Thoracic aorta (tissue), 2 donors: Measurements from ENCODE around the gene LYRM4. TPM values are rescaled to one million over a fixed set of nuclear protein-coding genes. Genes with fewer than 3 reads are reported as not detected.

Experiments used
- ATAC-seq: fragments of 150-250 bp; one replicate; pipeline ENCODE4 v1.8.0; 2017; ENCODE audit warnings: low read depth; ENCODE audit not compliant: insufficient number of reproducible peaks, low FRiP score
- DNase-seq: peaks from one replicate; pipeline ENCODE4 v3.0.0-alpha.2; 2020; ENCODE audit warnings: low spot score
- H3K27ac ChIP-seq, 2 donors: fragments of 200-600 bp; sonication (generic); 1 replicate in 1 of 2; 2 replicates in 1 of 2; pipeline ENCODE4 v1.5.1; 2016; ENCODE audit warnings: mild to moderate bottlenecking in 2 of 2, moderate library complexity in 2 of 2
- H3K27me3 ChIP-seq: fragments of 200-600 bp; sonication (generic); replicated peaks from 2 replicates; pipeline ENCODE4 v1.6.0; 2016; ENCODE audit warnings: mild to moderate bottlenecking; ENCODE audit not compliant: insufficient read depth
- H3K36me3 ChIP-seq: fragments of 200-600 bp; sonication (generic); one replicate; pipeline ENCODE4 v1.5.1; 2016
- H3K4me1 ChIP-seq, 2 donors: fragments of 200-600 bp; sonication (generic); 1 replicate in 1 of 2; 2 replicates in 1 of 2; pipeline versions ENCODE4 v1.5.1 to v1.6.0; 2016; ENCODE audit warnings: low read depth in 2 of 2, mild to moderate bottlenecking in 1 of 2; ENCODE audit not compliant: control insufficient read depth in 1 of 2
- H3K4me3 ChIP-seq: fragments of 200-600 bp; sonication (generic); 2 replicates; pipeline ENCODE4 v1.5.1; 2016; ENCODE audit warnings: mild to moderate bottlenecking
- H3K9me3 ChIP-seq: fragments of 200-600 bp; sonication (generic); 2 replicates; pipeline ENCODE4 v1.5.1; 2016
- CTCF ChIP-seq: fragments of 200-600 bp; sonication (generic); IDR thresholded peaks from one replicate; pipeline ENCODE4 v1.5.1; 2019; ENCODE audit warnings: antibody characterized with exemption
- total RNA-seq, 2 donors: library from RNA; depleted of rRNA; stranded (reverse); fragments of >200 nt; gene quantifications; one replicate each; pipeline versions ENCODE4 v1.1.0 to v1.2.3, GENCODE V29; 2016

The LYRM4 gene
- total RNA-seq, 2 donors from 2014 or later, result 6.9 to 27.2 TPM

DNA sequence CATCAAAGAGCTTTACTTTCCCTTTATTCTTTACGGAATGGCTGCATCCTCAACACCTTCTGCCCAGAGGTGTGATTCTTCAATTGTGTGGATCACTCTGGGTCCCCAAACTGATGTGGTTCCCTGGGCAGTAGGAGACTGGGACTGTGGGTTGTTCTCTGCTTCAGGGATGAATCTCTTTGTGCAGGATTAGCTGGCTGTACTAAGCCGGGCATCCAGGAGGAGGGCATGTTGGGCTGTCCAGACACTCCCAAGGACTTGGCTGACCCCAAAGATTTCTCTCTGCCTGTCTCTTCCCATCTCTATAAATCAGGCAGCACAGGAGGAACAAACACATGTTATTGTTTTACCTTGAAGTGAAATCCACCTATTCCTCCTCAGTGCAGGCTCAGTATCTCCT lies 15.8 kb upstream of the LYRM4 start:
- DNase-seq, result no peak

DNA sequence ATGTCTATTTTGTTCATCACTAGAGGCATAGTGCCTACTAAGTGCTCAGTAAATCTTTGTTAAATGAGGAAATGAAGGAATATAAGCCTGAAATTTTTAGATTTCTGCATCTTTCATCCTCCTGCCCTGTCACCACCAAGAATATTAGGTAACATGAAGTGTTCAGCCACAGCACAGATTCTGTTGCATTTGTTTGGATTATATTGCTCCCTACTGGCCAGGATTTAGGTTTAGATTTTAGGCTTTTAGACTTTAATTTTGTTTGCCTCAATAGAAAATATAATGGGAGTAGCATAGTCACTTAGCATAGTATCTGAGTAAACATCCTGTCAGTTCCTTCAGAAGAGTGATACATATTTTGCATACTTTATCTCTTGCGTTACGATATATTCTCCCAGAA lies 14.7 kb upstream of the LYRM4 start:
- no peaks in the 10 kb centered on the region for H3K27me3 ChIP-seq
- no peaks in the 10 kb centered on the region for H3K9me3 ChIP-seq
- H3K4me3 ChIP-seq, result no peak overlapping the region
- ATAC-seq (no peak), DNase-seq (no peak)
- H3K36me3 ChIP-seq, result no peaks in the 10 kb centered on the region
- H3K27ac ChIP-seq, result no peak overlapping the region
- H3K4me1 ChIP-seq, result no peaks in the 10 kb centered on the region
- TF ChIP-seq CTCF, result no peak

More for the DNA sequence above, 15.8 kb upstream of the LYRM4 start:
- no peak for TF ChIP-seq CTCF
- no peaks in the 10 kb centered on the region for H3K9me3 ChIP-seq
- H3K4me3 ChIP-seq, result no peak overlapping the region
- H3K4me1 ChIP-seq, result no peaks in the 10 kb centered on the region
- no peaks in the 10 kb centered on the region for H3K36me3 ChIP-seq
- H3K27me3 ChIP-seq, result no peaks in the 10 kb centered on the region
- no peak overlapping the region for H3K27ac ChIP-seq
- ATAC-seq, result no peak

- no peak for TF ChIP-seq CTCF
- no peak for ATAC-seq
- no peaks in the 10 kb centered on the region for H3K9me3 ChIP-seq
Observed at GRCh38 chr6:5274231-5274630, 13.5 kb upstream of the LYRM4 start.

DNA sequence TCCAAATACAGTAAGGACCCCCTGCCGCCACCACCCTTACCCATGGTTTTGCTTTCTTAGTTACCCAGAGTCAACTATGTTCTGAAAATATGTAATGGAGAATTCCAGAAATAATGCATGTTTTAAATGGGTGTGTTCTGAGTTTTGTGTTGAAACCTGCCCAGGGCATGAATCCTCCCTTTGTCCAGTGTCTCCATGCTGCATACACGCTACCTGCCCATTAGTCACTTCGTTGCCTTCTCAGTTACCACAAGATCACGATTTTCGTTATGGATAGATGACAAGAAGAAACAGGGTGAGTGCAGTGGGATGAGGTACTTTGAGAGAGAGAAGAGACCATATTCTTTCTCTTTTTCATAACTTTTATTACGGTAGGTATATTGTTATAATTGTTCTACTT lies 11.2 kb upstream of the LYRM4 start:
- Histone ChIP-seq H3K27me3 (no peaks in the 10 kb centered on the region), H3K36me3 (no peaks in the 10 kb centered on the region), H3K4me1 (no peaks in the 10 kb centered on the region), H3K4me3 (no peak overlapping the region), H3K9me3 (no peaks in the 10 kb centered on the region), H3K27ac (no peak overlapping the region)
- no peak for TF ChIP-seq CTCF
- ATAC-seq (no peak), DNase-seq (no peak)

More at GRCh38 chr6:5274231-5274630, 13.5 kb upstream of the LYRM4 start:
- H3K4me1 ChIP-seq, result no peaks in the 10 kb centered on the region
- no peak for DNase-seq
- no peak overlapping the region for H3K4me3 ChIP-seq
- no peaks in the 10 kb centered on the region for H3K27me3 ChIP-seq
- no peaks in the 10 kb centered on the region for H3K36me3 ChIP-seq
- H3K27ac ChIP-seq, result no peak overlapping the region

DNA sequence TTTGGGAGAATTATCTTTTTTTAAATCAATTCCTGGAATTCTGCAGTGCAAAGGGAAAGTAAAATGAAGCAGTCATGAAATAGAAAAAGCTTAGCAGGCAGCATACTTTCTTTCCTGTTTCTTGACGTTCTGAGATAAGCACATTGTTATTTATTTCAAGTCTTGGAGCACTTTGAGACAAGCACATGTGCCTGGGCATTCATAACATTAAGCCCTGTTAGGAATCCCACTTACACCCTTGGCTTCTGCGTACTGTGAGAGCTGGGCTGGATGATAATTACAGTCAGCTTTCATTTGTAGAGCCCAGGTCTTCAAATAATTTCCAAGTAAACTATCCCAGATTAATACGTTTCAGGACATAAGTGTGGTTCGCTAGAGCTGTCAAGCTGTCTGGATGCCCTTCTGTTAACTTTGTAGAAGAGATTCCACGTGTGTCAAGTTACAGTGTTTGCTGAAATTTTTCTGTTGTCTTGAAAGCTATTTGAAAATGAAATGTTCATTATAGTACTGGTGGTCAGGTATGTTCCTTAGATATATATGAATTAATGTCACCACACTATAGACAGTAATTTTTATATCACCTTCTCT lies 9.4 kb upstream of the LYRM4 start:
- DNase-seq (no peak), ATAC-seq (no peak)
- Histone ChIP-seq H3K4me3 (no peak overlapping the region), H3K27ac (no peak overlapping the region), H3K27me3 (no peaks in the 10 kb centered on the region), H3K4me1 (no peaks in the 10 kb centered on the region), H3K36me3 (no peaks in the 10 kb centered on the region), H3K9me3 (no peaks in the 10 kb centered on the region)
- no peak for TF ChIP-seq CTCF
